Lower lobe of right lung (tissue), 2 donors: ENCODE results near the gene DAO. TPM values are rescaled to one million over a fixed set of nuclear protein-coding genes. Genes with fewer than 3 reads are reported as not detected.

Experiments
- ATAC-seq, 2 donors: fragments of 200-7000 bp; cut with Tn5 transposase; one replicate each; pipeline ENCODE4 v1.9.1; 2020 to 2022; ENCODE audit warnings: mild to moderate bottlenecking in 2 of 2, moderate library complexity in 2 of 2
- DNase-seq: peaks from one replicate; pipeline ENCODE4 v3.0.0-alpha.2; 2020
- H3K27ac ChIP-seq: fragments of 200-600 bp; one replicate; pipeline ENCODE4 v1.8.0; 2022
- H3K27me3 ChIP-seq: fragments of 200-600 bp; one replicate; pipeline ENCODE4 v1.8.0; 2022; ENCODE audit warnings: low read depth
- H3K36me3 ChIP-seq: fragments of 200-600 bp; one replicate; pipeline ENCODE4 v1.8.0; 2022; ENCODE audit warnings: mild to moderate bottlenecking
- H3K4me1 ChIP-seq: fragments of 200-600 bp; one replicate; pipeline ENCODE4 v1.8.0; 2022
- H3K4me3 ChIP-seq: fragments of 200-600 bp; one replicate; pipeline ENCODE4 v1.8.0; 2022; ENCODE audit warnings: mild to moderate bottlenecking
- H3K9me3 ChIP-seq: fragments of 200-600 bp; one replicate; pipeline ENCODE4 v1.8.0; 2022
- CTCF ChIP-seq: fragments of 200-600 bp; IDR thresholded peaks from one replicate; pipeline ENCODE4 v1.8.0; 2022; ENCODE audit warnings: antibody characterized with exemption, mild to moderate bottlenecking
- intact Hi-C: fragments of 100-400 bp; cut with DNase I; formaldehyde crosslinking; loops from one replicate; pipeline ENCODE4 v1.11.0; 2022
- total RNA-seq: library from RNA; stranded (reverse); fragmentation: NEBNext Ultra II Directional; extraction: Animal tissue kit (Norgen Biotek cat#: 25700); gene quantifications from one replicate; pipeline ENCODE4 v1.2.1, GENCODE V29; 2021
- donor health status: DM: no; HTN: yes; CAD: no; lungs with severe emphysema.

The DAO gene
- total RNA-seq, 1 donor from 2014 or later = not detected

- Histone ChIP-seq H3K27ac (no peak overlapping the region), H3K4me1 (no peaks in the 10 kb centered on the region), H3K9me3 (no peaks in the 10 kb centered on the region), H3K36me3 (no peaks in the 10 kb centered on the region), H3K27me3 (no peaks in the 10 kb centered on the region), H3K4me3 (no peak overlapping the region)
- DNase-seq (no peak), ATAC-seq (no peak)
- intact Hi-C loops = no loop called here
- TF ChIP-seq CTCF = no peak
Observed at GRCh38 chr12:108875280-108875679, 4.6 kb upstream of the DAO start.

- no peak for DNase-seq
- H3K27ac ChIP-seq = no peak overlapping the region
- no peaks in the 10 kb centered on the region for H3K36me3 ChIP-seq
- H3K4me1 ChIP-seq = no peaks in the 10 kb centered on the region
- H3K27me3 ChIP-seq = no peaks in the 10 kb centered on the region
- intact Hi-C loops = no loop called here
- no peak for ATAC-seq
- TF ChIP-seq CTCF = no peak
- H3K4me3 ChIP-seq = no peak overlapping the region
- no peaks in the 10 kb centered on the region for H3K9me3 ChIP-seq
Observed at GRCh38 chr12:108875682-108876361, 4.1 kb upstream of the DAO start.

GRCh38 chr12:108876550-108876949 is 3.3 kb upstream of the DAO start:
- H3K4me1 ChIP-seq = no peaks in the 10 kb centered on the region
- H3K27me3 ChIP-seq = no peaks in the 10 kb centered on the region
- H3K9me3 ChIP-seq = no peaks in the 10 kb centered on the region
- intact Hi-C loops = no loop called here
- no peak for ATAC-seq
- no peak overlapping the region for H3K4me3 ChIP-seq
- DNase-seq = no peak
- no peaks in the 10 kb centered on the region for H3K36me3 ChIP-seq
- TF ChIP-seq CTCF = no peak
- no peak overlapping the region for H3K27ac ChIP-seq

DNA sequence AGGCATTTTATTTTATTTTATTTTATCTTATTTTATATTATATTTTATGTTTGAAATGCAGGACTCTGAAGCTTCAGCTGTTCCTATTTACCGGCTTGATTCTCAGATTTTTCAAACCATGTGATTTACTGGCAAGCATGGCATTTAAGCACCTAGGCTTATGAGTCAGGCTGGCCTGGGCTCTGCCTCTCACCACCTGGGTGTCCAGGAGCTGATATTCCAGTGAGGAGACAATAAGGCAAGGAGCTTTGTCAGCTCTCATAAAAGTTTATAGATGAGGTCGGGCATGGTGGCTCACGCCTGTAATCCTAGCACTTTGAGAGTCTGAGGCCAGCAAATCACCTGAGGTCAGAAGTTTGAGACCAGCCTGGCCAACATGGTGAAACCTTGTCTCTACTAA is 2.1 kb downstream of the DAO start:
- Histone ChIP-seq H3K4me1 (peaks cover 8% of the 10 kb centered on the region), H3K27me3 (no peaks in the 10 kb centered on the region), H3K27ac (no peak overlapping the region), H3K4me3 (no peak overlapping the region), H3K9me3 (no peaks in the 10 kb centered on the region), H3K36me3 (no peaks in the 10 kb centered on the region)
- intact Hi-C loops = loop anchor here (10.0 kb wide), 1 partner anchor 213 kb away; the partner anchor contains the start of genes ALKBH2 and UNG
- ATAC-seq (no peak), DNase-seq (no peak)
- TF ChIP-seq CTCF = no peak

- H3K4me1 ChIP-seq = peaks cover 8% of the 10 kb centered on the region
- no peaks in the 10 kb centered on the region for H3K27me3 ChIP-seq
- no peak overlapping the region for H3K27ac ChIP-seq
- no peaks in the 10 kb centered on the region for H3K36me3 ChIP-seq
- no peaks in the 10 kb centered on the region for H3K9me3 ChIP-seq
- TF ChIP-seq CTCF = peak; percentile 64
- intact Hi-C loops = loop anchor here (10.0 kb wide), 1 partner anchor 210 kb away; the partner anchor contains the start of genes ALKBH2 and UNG
- ATAC-seq (peak; percentile 78 to 91), DNase-seq (peak; percentile 83)
- no peak overlapping the region for H3K4me3 ChIP-seq
Observed at GRCh38 chr12:108884116-108885012, 4.5 kb downstream of the DAO start.
